Astrocyte (in vitro differentiated cells and primary cell): ENCODE data around the gene PXMP4.

Experiments used
- CTCF ChIP-seq: IDR thresholded peaks from 2 replicates; pipeline ENCODE4 v1.5.1; 2011; ENCODE audit warnings: low read depth, mild to moderate bottlenecking, inconsistent platforms, low read length, moderate library complexity; ENCODE audit not compliant: insufficient read depth
- EZH2 ChIP-seq: IDR thresholded peaks from 2 replicates; pipeline ENCODE4 v1.6.1; 2012; ENCODE audit warnings: mild to moderate bottlenecking, low read length, inconsistent platforms; ENCODE audit not compliant: insufficient read depth

- TF ChIP-seq EZH2 (no peak), CTCF (no peak)
Observed at GRCh38 chr20:33689973-33690372, 30.1 kb downstream of the PXMP4 start.
